Endothelial cell of umbilical vein (primary cell): Measurements from ENCODE around the gene PHACTR2.

Experiments
- EZH2 ChIP-seq: IDR thresholded peaks from 2 replicates; pipeline ENCODE4 v1.6.1; 2012; ENCODE audit warnings: borderline replicate concordance, low read depth, mild to moderate bottlenecking, moderate library complexity, low read length, inconsistent platforms; ENCODE audit not compliant: severe bottlenecking
- GATA2 ChIP-seq: IDR thresholded peaks from 2 replicates; pipeline ENCODE4 v1.7.0; 2011; ENCODE audit warnings: low read depth, mild to moderate bottlenecking, moderate library complexity, mixed read lengths, low read length; ENCODE audit not compliant: insufficient read length, insufficient read depth
- POLR2A ChIP-seq: IDR thresholded peaks from 2 replicates; pipeline ENCODE4 v1.6.1; 2012; ENCODE audit warnings: low read depth, mild to moderate bottlenecking, control low read depth, low read length
- POLR2AphosphoS5 ChIP-seq: IDR thresholded peaks from 2 replicates; pipeline ENCODE4 v1.6.1; 2012; ENCODE audit warnings: low read depth, mild to moderate bottlenecking, control low read depth, low read length, moderate library complexity; ENCODE audit not compliant: insufficient read depth
- TF ChIP-seq, protein P1 (sequence below), 2 donors: IDR thresholded peaks; 1 replicate in 1 of 2; 2 replicates in 1 of 2; pipeline ENCODE4 v1.5.1; 2011; ENCODE audit warnings: low read length in 2 of 2, mild to moderate bottlenecking in 2 of 2, moderate library complexity in 2 of 2, control low read depth in 1 of 2, inconsistent platforms in 1 of 2, low read depth in 1 of 2; ENCODE audit not compliant: insufficient read depth in 1 of 2; ENCODE audit errors: extremely low read depth in 1 of 2
- TF ChIP-seq, protein P2 (sequence below): IDR thresholded peaks from 2 replicates; pipeline ENCODE4 v1.6.1; 2011; ENCODE audit not compliant: insufficient read depth, insufficient read length

DNA sequence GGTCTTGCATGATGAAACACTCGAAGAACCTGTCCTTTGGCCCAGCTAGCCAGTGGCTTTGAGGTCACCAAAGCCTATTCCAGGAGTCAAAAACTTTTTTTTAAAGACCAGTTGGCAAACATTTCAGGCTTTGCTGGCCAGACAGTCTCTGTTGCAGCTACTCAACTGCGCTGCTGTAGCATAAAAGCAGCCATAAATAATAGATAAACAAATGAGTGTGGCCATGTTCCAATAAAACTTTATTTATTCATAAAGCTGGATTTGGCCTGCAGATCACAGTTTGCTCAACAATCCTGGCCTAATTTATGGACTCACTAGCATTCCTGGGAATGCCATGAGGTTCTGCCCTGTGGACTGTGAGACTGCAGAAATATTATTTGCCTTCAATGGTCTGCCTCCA, 96.6 kb downstream of the PHACTR2 start:
- TF ChIP-seq, protein P1, sequence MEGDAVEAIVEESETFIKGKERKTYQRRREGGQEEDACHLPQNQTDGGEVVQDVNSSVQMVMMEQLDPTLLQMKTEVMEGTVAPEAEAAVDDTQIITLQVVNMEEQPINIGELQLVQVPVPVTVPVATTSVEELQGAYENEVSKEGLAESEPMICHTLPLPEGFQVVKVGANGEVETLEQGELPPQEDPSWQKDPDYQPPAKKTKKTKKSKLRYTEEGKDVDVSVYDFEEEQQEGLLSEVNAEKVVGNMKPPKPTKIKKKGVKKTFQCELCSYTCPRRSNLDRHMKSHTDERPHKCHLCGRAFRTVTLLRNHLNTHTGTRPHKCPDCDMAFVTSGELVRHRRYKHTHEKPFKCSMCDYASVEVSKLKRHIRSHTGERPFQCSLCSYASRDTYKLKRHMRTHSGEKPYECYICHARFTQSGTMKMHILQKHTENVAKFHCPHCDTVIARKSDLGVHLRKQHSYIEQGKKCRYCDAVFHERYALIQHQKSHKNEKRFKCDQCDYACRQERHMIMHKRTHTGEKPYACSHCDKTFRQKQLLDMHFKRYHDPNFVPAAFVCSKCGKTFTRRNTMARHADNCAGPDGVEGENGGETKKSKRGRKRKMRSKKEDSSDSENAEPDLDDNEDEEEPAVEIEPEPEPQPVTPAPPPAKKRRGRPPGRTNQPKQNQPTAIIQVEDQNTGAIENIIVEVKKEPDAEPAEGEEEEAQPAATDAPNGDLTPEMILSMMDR (IDR thresholded peaks at IDR 0.05; ENCODE audit: extremely low read depth in 1 of 2, insufficient read depth in 1 of 2, low read depth in 1 of 2, low read length in 2 of 2) = no peak
- no peak for TF ChIP-seq POLR2A
- TF ChIP-seq GATA2 = no peak
- TF ChIP-seq POLR2AphosphoS5 = no peak
- TF ChIP-seq EZH2 = no peak
- TF ChIP-seq, protein P2, sequence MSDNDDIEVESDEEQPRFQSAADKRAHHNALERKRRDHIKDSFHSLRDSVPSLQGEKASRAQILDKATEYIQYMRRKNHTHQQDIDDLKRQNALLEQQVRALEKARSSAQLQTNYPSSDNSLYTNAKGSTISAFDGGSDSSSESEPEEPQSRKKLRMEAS = no peak
